Right kidney (tissue), 1 donor: ENCODE data around the gene ATP13A2.
A peak's percentile ranks its signal among the peaks of the same experiment; 100 is the strongest.

Source experiments
- DNase-seq: peaks from one replicate; pipeline ENCODE4 v3.0.0-alpha.2; 2016

ATP13A2 gene

GRCh38 chr1:17001760-17002523 lies 9.8 kb downstream of the ATP13A2 start:
- no peak for DNase-seq

- DNase-seq, result no peak
Observed at GRCh38 chr1:16999863-17000262, 11.9 kb downstream of the ATP13A2 start.

GRCh38 chr1:16998589-16998988 lies 13.1 kb downstream of the ATP13A2 start:
- no peak for DNase-seq

GRCh38 chr1:16996845-16997244 lies 14.9 kb downstream of the ATP13A2 start:
- DNase-seq, result no peak

- DNase-seq, result no peak
Observed at GRCh38 chr1:16993521-16994038, 18.1 kb downstream of the ATP13A2 start.

GRCh38 chr1:16992675-16993074 lies 19.1 kb downstream of the ATP13A2 start:
- no peak for DNase-seq

GRCh38 chr1:16992102-16992501 lies 19.6 kb downstream of the ATP13A2 start:
- DNase-seq, result no peak

GRCh38 chr1:16991571-16991970 lies 20.2 kb downstream of the ATP13A2 start:
- no peak for DNase-seq

GRCh38 chr1:16989676-16990391 lies 21.9 kb downstream of the ATP13A2 start:
- no peak for DNase-seq

- DNase-seq, result no peak
Observed at GRCh38 chr1:16988210-16988609, 23.5 kb downstream of the ATP13A2 start.

- no peak for DNase-seq
Observed at GRCh38 chr1:16986962-16987361, 24.8 kb downstream of the ATP13A2 start.

- DNase-seq, result no peak
Observed at GRCh38 chr1:16986560-16986959, 25.2 kb downstream of the ATP13A2 start.

- no peak for DNase-seq
Observed at GRCh38 chr1:16986113-16986512, 25.6 kb downstream of the ATP13A2 start.

- DNase-seq, result no peak
Observed at GRCh38 chr1:16984717-16985116, 27.0 kb downstream of the ATP13A2 start.

GRCh38 chr1:16983649-16984048 lies 28.1 kb downstream of the ATP13A2 start:
- no peak for DNase-seq

GRCh38 chr1:16982902-16983301 lies 28.8 kb downstream of the ATP13A2 start:
- DNase-seq, result peak; percentile 49

GRCh38 chr1:16981269-16981849 lies 30.4 kb downstream of the ATP13A2 start:
- no peak for DNase-seq

- DNase-seq, result peak; percentile 45
Observed at GRCh38 chr1:16980473-16981268, 31.1 kb downstream of the ATP13A2 start, which contains the start of gene MFAP2. MFAP2 (minus strand) TSS chr1:16980620; CDS start chr1:16978273, 2,347 bp downstream.

GRCh38 chr1:16979475-16980327 lies 32.0 kb downstream of the ATP13A2 start:
- peak; percentile 47 for DNase-seq

GRCh38 chr1:16978567-16979474 lies 32.9 kb downstream of the ATP13A2 start:
- DNase-seq, result peak; percentile 39
